ENCODE measurements around the gene CUEDC1.

Gene CUEDC1

DNA sequence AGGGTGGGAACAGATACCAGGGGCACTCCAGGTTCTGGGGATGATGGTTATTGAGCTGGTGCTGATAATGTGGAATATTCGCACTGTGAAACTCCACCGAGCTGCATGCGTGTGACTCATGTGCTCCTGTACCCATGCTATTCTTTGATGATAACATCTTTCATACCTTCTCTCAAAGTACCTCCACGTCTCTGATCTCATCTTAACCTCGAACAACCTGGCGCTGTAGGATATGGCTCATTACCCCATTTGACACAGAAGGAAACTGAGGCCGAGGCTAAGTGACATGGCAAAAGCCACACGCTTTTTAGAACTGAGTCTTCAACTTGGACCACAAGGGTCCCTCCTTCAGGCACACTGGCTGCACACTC, 75.1 kb downstream of the CUEDC1 start:
- Histone ChIP-seq H3K4me1 (peaks cover 65% of the 10 kb centered on the region), H3K9ac (no peak overlapping the region), H3K4me2 (peak overlapping the region; percentile 96; the same call in 1 of the 2 replicates), H3K4me3 (no peak overlapping the region), H3K36me3 (no peaks in the 10 kb centered on the region), H3K27ac (no peak overlapping the region), H3K9me3 (no peaks in the 10 kb centered on the region), H3K27me3 (no peaks in the 10 kb centered on the region), H4K20me1 (no peaks in the 10 kb centered on the region)
- no peak for TF ChIP-seq Cebpa-rat (IDR thresholded peaks at IDR 0.05)

- Histone ChIP-seq H3K9ac (no peak overlapping the region), H3K4me2 (peak overlapping the region; percentile 96), H4K20me1 (no peaks in the 10 kb centered on the region), H3K9me3 (no peaks in the 10 kb centered on the region), H3K27me3 (no peaks in the 10 kb centered on the region), H3K4me3 (no peak overlapping the region), H3K27ac (peak overlapping the region; percentile 43; the same call in 1 of the 2 replicates), H3K36me3 (no peaks in the 10 kb centered on the region), H3K4me1 (peaks cover 69% of the 10 kb centered on the region)
- TF ChIP-seq Cebpa-rat (IDR thresholded peaks at IDR 0.05): no peak
These were observed 75.7 kb downstream of the CUEDC1 start for GRCh38 chr17:57879437-57880085.

GRCh38 chr17:57877803-57878377, 77.3 kb downstream of the CUEDC1 start:
- H3K36me3 ChIP-seq: no peaks in the 10 kb centered on the region
- peaks cover 84% of the 10 kb centered on the region for H3K4me1 ChIP-seq
- H3K4me2 ChIP-seq: peak overlapping the region; percentile 96
- TF ChIP-seq Cebpa-rat (IDR thresholded peaks at IDR 0.05): no peak
- H3K27ac ChIP-seq: peak overlapping the region; percentile 10; the same call in 1 of the 2 replicates
- H4K20me1 ChIP-seq: no peaks in the 10 kb centered on the region
- H3K4me3 ChIP-seq: no peak overlapping the region
- H3K9ac ChIP-seq: no peak overlapping the region
- no peaks in the 10 kb centered on the region for H3K27me3 ChIP-seq
- no peaks in the 10 kb centered on the region for H3K9me3 ChIP-seq

GRCh38 chr17:57876866-57877237, 78.4 kb downstream of the CUEDC1 start:
- no peak overlapping the region for H3K4me3 ChIP-seq
- TF ChIP-seq Cebpa-rat (IDR thresholded peaks at IDR 0.05): no peak
- H3K4me2 ChIP-seq: peak overlapping the region; percentile 96
- no peaks in the 10 kb centered on the region for H3K27me3 ChIP-seq
- peaks cover 94% of the 10 kb centered on the region for H3K4me1 ChIP-seq
- H3K9ac ChIP-seq: peak overlapping the region; percentile 83; the same call in 1 of the 2 replicates
- H4K20me1 ChIP-seq: no peaks in the 10 kb centered on the region
- no peaks in the 10 kb centered on the region for H3K9me3 ChIP-seq
- peak overlapping the region; percentile 99 for H3K27ac ChIP-seq
- no peaks in the 10 kb centered on the region for H3K36me3 ChIP-seq

DNA sequence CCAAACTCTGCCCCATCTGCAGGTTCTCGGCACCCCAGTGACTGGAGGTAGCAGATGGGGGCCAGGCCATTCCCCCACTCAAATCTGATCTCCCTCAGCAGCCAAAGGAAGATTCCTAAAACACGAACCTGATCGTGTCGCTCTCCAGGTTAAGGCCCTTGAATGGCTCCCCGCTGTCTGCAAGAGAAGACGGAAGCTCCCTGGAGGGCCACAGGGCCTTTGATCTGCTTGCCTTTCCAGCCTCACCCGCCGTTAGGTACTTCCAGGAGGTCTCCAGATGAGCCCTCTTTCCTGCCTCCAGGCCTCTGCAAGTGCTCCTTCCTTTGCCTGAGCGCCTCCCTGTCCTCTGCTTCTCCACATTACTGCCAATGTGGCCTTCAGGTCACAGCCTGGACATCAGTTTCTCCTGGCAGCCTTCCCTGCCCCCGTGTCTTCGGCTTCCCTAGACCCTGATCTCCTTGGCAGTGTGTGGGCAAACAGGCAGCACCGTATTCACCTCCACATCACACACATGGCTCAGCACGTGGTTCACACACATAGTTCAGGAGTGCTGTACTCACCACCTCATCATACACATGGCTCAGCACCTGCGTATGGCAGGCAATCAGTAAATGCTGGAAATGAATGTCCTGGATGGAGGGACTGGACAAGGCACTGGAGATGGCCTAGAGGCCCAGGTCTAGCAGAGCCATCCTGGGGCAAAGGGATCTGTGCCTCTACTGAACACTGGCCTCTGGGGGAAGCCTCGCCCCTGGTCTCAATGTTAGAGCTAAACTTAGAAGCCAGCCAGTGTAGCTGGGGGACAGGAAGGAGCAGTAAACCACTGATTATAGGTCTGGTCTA, 79.0 kb downstream of the CUEDC1 start:
- peak overlapping the region; percentile 96 for H3K4me2 ChIP-seq
- H3K27ac ChIP-seq: peak overlapping the region; percentile 99
- no peaks in the 10 kb centered on the region for H4K20me1 ChIP-seq
- peaks cover 94% of the 10 kb centered on the region for H3K4me1 ChIP-seq
- H3K9me3 ChIP-seq: no peaks in the 10 kb centered on the region
- no peaks in the 10 kb centered on the region for H3K36me3 ChIP-seq
- no peak for TF ChIP-seq Cebpa-rat (IDR thresholded peaks at IDR 0.05)
- H3K4me3 ChIP-seq: peak overlapping the region; percentile 55
- H3K9ac ChIP-seq: peak overlapping the region; percentile 83
- H3K27me3 ChIP-seq: no peaks in the 10 kb centered on the region

DNA sequence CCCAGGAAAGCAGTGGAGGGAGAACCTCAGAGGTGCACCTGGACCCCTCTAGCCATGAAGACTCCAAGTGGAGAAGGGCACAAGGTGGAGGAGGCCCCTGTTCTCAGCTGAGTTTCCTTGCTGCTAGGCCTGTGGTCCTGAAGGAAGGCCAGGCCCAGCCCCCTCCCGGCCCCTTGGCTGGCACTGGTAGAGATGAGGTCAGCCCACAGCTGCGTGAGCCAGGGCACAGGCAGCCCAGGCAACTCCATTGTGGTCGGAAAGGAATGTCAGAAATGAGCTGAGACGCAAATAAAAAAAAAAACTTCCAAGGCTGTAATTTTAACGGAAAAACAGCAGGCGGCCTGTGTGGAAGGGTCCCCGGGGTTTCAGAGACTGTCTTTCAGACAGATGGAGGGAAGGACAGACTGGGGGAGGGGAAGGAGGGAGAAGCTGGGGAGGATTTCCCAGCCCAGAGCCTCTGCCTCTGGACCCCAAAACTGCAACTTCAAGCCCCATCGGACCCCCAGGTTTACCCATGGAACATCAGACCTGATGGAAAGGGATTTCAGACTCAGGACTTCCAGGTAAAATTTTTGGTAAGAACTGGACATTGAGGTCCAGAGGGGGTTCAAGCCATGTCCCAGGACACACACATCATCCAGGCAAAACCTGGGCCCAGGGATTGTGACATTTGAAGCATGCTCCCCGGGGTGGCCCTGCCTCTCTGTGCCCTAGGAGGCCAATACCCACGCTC, 79.8 kb downstream of the CUEDC1 start:
- Histone ChIP-seq H3K27ac (peak overlapping the region; percentile 99), H3K36me3 (no peaks in the 10 kb centered on the region), H3K4me2 (peak overlapping the region; percentile 96), H3K9ac (peak overlapping the region; percentile 83), H3K9me3 (no peaks in the 10 kb centered on the region), H3K4me1 (peaks cover 95% of the 10 kb centered on the region), H4K20me1 (no peaks in the 10 kb centered on the region), H3K27me3 (no peaks in the 10 kb centered on the region), H3K4me3 (peak overlapping the region; percentile 55)
- TF ChIP-seq Cebpa-rat (IDR thresholded peaks at IDR 0.05): no peak

DNA sequence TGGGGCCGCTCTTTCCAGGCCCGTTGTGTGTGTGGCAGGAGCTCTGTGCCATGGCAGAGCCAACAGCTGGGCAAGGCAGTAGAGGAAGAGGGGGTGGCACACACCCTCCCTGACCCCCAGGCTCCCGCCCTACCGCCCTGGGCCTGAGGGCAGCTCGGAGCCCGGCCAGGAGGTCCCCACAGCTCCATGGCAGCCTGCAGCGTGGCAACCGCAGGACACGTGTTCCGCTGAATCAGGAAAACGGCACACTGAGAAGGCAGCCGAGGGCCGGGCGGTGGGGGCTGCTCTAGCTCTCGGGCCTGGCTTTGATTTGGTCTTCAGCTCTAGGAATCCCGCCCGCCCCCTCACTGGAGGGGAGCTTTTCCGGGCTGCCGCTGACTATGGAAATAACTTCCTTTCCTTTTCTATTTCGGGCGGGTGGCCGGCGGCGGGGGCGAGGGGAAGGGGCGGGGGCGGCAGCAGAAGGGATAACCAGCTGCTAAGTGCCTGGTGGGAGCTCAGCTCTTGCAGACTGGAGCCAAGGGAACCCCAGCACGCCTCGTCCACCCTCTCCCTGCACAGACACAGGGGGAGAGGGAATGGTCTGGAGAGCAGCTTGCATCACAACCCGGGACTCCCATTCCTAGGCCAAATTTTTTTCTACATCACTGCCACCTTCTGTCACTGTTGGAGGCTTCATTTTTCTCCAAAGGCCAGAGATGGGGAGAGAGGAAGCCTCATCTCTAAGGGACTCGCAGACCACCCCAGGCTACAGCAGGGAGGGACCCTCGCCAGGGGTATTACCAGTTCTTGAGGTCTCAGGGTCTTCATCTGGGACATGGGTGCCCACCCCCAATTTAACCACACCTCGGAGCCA, 80.5 kb downstream of the CUEDC1 start:
- H3K4me2 ChIP-seq: peak overlapping the region; percentile 96
- no peaks in the 10 kb centered on the region for H4K20me1 ChIP-seq
- peak overlapping the region; percentile 55 for H3K4me3 ChIP-seq
- no peak for TF ChIP-seq Cebpa-rat (IDR thresholded peaks at IDR 0.05)
- peaks cover 97% of the 10 kb centered on the region for H3K4me1 ChIP-seq
- H3K9ac ChIP-seq: peak overlapping the region; percentile 86
- no peaks in the 10 kb centered on the region for H3K27me3 ChIP-seq
- no peaks in the 10 kb centered on the region for H3K9me3 ChIP-seq
- H3K36me3 ChIP-seq: no peaks in the 10 kb centered on the region
- H3K27ac ChIP-seq: peak overlapping the region; percentile 99

DNA sequence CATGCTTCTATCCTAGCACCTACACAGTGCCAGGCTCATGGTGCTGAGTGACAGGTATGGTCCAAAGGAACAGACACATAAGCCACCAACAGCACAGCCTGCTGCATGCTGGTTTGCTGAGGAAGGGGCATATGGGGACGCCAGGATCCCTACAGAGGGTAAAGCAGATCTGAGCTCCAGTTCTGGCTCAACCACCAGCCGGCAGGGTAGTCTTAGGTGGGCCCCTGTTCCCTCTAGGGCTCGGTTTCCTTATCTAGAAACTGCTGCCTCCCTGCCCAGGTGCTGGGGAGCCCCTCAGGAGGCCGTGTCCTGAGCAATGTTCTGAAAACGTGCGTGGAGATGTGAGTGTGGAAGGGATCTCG, 81.2 kb downstream of the CUEDC1 start:
- Histone ChIP-seq H4K20me1 (no peaks in the 10 kb centered on the region), H3K9ac (peak overlapping the region; percentile 86), H3K4me3 (peak overlapping the region; percentile 52), H3K4me1 (peaks cover 97% of the 10 kb centered on the region), H3K27ac (peak overlapping the region; percentile 99), H3K9me3 (no peaks in the 10 kb centered on the region), H3K27me3 (no peaks in the 10 kb centered on the region), H3K4me2 (peak overlapping the region; percentile 96), H3K36me3 (no peaks in the 10 kb centered on the region)
- no peak for TF ChIP-seq Cebpa-rat (IDR thresholded peaks at IDR 0.05)

All from BLaER1 (cell line).